ENCODE data around the gene CASQ2.

The CASQ2 gene

DNA sequence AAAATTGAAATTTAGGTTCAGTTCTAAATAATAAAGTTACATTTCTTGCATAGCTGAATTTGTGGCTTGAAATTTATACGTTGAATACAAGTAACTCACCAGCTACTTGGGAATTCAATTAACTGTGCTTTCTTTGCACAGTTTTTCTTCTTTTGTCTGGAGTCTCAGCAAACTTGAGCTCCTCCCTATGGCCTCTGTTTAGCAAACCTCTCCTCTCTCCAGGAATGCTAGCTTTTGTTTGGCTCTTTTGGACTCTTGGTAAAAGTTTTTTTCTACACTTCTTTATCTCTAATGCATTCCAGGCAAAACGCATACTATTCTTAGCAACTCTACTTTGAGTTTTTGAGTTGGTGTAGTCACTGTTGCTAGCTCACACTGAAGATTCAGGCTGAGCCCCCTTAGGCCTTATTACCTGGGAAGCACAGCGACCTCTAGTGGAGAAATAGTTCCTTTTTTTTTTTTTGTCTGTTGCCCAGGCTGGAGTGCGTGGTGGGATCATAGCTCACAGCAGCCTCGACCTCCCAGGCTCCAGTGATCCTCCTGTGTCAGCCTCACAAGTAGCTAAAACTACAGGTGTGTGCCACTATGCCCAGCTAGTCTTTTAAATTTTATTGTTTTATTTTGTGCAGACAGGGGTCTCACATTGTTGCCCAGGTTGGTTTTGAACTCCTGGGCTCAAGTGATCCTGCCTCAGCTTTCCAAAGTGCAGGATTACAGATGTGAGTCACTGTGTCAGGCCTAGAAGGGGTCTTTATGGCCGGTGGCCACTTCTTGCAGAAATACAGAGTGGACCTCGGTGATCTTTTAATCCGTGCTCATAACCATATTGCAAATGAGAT is 61.7 kb downstream of the CASQ2 start:
- Histone ChIP-seq H3K36me3 (ENCODE audit: control insufficient read depth, low read depth, low read length) (no peaks in the 10 kb centered on the region), H3K9ac (ENCODE audit: low read length) (no peak overlapping the region), H3K4me1 (ENCODE audit: control insufficient read depth, low read depth, low read length) (peaks cover 4% of the 10 kb centered on the region), H3K27ac (ENCODE audit: low read length) (no peak overlapping the region), H3K27me3 (ENCODE audit: control insufficient read depth, insufficient read depth, low read length) (no peaks in the 10 kb centered on the region), H3K4me3 (ENCODE audit: low read length) (no peak overlapping the region), H3K9me3 (ENCODE audit: control insufficient read depth, low read depth, low read length) (no peaks in the 10 kb centered on the region)

DNA sequence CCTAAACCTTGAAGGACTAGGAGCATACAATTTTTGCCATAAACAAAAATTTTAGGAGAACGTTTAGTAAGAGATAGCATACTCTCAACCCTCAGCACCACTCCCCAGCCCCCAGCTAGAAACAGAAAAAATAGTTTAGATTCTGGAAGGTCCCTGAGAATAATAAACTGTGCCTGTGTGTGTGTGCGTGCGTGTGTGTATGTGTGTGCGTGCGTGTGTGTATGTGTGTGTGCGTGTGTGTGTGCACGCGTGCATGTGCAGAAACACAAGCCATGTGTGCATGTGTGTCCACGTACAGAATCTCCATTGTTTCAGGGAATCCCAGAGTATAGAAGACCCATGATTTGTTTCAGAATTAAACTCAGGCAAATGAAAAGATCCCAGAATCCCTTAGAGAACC is 62.6 kb downstream of the CASQ2 start:
- H3K9me3 ChIP-seq (ENCODE audit: control insufficient read depth, low read depth, low read length): no peaks in the 10 kb centered on the region
- no peak overlapping the region for H3K27ac ChIP-seq (ENCODE audit: low read length)
- H3K27me3 ChIP-seq (ENCODE audit: control insufficient read depth, insufficient read depth, low read length): no peaks in the 10 kb centered on the region
- peaks cover 4% of the 10 kb centered on the region for H3K4me1 ChIP-seq (ENCODE audit: control insufficient read depth, low read depth, low read length)
- no peak overlapping the region for H3K4me3 ChIP-seq (ENCODE audit: low read length)
- no peaks in the 10 kb centered on the region for H3K36me3 ChIP-seq (ENCODE audit: control insufficient read depth, low read depth, low read length)
- no peak overlapping the region for H3K9ac ChIP-seq (ENCODE audit: low read length)

DNA sequence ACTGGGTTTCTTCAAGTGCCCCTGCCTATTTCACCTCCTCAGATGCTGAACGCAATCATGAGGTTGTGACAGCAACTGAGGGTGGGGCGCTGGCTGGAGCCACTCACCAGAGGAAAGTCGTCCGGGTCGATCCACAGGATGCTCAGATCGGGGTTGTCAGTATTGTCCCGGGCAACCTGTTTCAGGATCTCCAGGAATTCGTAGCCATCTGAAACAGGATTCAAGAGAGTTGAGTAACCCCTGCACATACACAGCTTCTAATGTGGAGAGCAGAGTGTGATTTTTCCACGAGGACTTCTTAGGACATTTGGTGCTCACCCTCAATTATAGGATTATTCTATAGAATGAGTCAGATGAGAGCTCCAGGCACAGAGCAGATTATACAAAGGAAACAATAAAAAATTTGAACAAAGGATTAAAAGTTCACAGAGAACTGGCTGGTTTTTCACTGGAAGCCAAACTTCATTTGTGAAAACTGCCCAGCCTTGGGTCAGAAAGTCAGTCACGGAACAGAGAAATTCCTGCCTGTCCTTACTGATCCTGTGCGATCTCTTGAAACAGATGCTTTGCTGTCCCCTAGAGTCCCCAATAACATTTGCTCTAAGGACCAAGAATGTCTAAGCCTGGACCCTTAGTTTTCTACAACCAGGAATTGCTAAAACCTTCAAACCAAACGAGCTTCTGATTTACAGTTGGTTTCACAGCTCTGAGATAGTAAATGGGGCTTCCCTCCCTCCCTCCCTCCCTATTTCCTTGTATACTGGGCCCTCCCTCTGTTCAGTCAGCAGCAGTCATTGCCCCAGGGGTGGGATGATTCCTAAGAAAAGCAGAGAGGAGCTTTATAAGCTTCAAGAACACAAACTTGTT is 63.2 kb downstream of the CASQ2 start:
- H3K4me1 ChIP-seq (ENCODE audit: control insufficient read depth, low read depth, low read length): peaks cover 4% of the 10 kb centered on the region
- H3K4me3 ChIP-seq (ENCODE audit: low read length): no peak overlapping the region
- no peaks in the 10 kb centered on the region for H3K27me3 ChIP-seq (ENCODE audit: control insufficient read depth, insufficient read depth, low read length)
- no peaks in the 10 kb centered on the region for H3K9me3 ChIP-seq (ENCODE audit: control insufficient read depth, low read depth, low read length)
- no peaks in the 10 kb centered on the region for H3K36me3 ChIP-seq (ENCODE audit: control insufficient read depth, low read depth, low read length)
- H3K27ac ChIP-seq (ENCODE audit: low read length): no peak overlapping the region
- no peak overlapping the region for H3K9ac ChIP-seq (ENCODE audit: low read length)

DNA sequence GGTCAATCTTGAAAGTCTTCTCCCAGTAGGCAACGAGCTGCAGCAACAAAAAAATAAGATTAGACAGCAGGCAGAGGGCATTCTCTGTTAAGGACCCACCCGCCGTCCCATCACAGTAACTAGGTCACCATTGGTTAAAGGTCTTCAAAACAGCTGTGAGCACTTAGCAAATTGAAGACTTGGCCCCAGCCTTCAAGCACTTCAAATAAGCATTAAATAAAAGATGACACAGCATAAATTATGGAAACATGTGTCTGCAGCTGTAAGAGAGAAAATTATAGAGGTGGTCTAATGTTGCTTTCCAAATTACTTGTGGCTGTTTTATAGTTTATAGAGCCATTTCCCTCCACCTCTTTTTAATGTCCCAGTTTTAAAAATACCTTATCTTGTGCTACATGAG is 65.6 kb downstream of the CASQ2 start:
- Histone ChIP-seq H3K9ac (ENCODE audit: low read length) (no peak overlapping the region), H3K4me3 (ENCODE audit: low read length) (no peak overlapping the region), H3K36me3 (ENCODE audit: control insufficient read depth, low read depth, low read length) (no peaks in the 10 kb centered on the region), H3K4me1 (ENCODE audit: control insufficient read depth, low read depth, low read length) (peaks cover 4% of the 10 kb centered on the region), H3K27ac (ENCODE audit: low read length) (no peak overlapping the region), H3K27me3 (ENCODE audit: control insufficient read depth, insufficient read depth, low read length) (no peaks in the 10 kb centered on the region), H3K9me3 (ENCODE audit: control insufficient read depth, low read depth, low read length) (no peaks in the 10 kb centered on the region)

DNA sequence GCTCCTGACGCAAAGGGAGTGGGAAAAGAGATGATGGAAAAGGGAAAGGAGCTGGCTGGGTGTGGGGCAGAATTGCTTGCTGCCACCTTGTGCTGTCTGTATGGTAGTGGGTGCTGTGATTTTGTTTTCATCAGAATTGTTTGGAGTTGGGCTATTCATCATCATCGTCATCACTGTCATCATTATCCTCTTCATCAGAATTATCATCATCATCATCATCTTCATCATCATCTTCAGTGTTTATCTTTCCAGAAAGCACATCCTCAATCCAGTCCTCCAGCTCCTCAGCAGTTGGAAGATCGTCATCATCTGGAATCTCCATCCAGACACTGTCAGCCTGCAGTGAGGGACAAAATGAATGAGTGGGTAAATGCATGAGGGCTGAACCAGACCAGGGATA is 67.4 kb downstream of the CASQ2 start:
- Histone ChIP-seq H3K27me3 (ENCODE audit: control insufficient read depth, insufficient read depth, low read length) (no peaks in the 10 kb centered on the region), H3K4me1 (ENCODE audit: control insufficient read depth, low read depth, low read length) (no peaks in the 10 kb centered on the region), H3K9me3 (ENCODE audit: control insufficient read depth, low read depth, low read length) (no peaks in the 10 kb centered on the region), H3K27ac (ENCODE audit: low read length) (no peak overlapping the region), H3K36me3 (ENCODE audit: control insufficient read depth, low read depth, low read length) (no peaks in the 10 kb centered on the region), H3K9ac (ENCODE audit: low read length) (no peak overlapping the region), H3K4me3 (ENCODE audit: low read length) (no peak overlapping the region)

DNA sequence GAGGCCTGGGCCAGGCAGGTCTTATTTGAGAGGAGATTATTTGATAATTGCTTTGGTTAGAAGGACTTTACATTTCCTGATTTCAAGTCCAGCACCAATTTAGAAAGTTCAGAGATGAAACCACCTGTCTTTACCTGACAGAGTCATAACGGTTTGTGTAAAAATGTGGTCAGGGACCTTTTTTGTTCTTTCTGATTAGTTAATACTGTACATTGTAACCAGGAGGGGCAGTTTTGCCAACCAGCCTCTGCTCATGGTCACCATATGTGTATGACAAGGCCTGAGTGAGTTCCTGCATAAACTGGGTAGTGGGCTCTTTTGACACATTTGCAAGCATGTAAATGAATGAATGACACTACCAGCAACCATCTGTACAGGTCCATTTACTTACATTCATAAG is 70.9 kb downstream of the CASQ2 start:
- Histone ChIP-seq H3K9ac (ENCODE audit: low read length) (no peak overlapping the region), H3K4me3 (ENCODE audit: low read length) (no peak overlapping the region), H3K27ac (ENCODE audit: low read length) (no peak overlapping the region), H3K36me3 (ENCODE audit: control insufficient read depth, low read depth, low read length) (no peaks in the 10 kb centered on the region), H3K4me1 (ENCODE audit: control insufficient read depth, low read depth, low read length) (no peaks in the 10 kb centered on the region), H3K9me3 (ENCODE audit: control insufficient read depth, low read depth, low read length) (no peaks in the 10 kb centered on the region), H3K27me3 (ENCODE audit: control insufficient read depth, insufficient read depth, low read length) (no peaks in the 10 kb centered on the region)

DNA sequence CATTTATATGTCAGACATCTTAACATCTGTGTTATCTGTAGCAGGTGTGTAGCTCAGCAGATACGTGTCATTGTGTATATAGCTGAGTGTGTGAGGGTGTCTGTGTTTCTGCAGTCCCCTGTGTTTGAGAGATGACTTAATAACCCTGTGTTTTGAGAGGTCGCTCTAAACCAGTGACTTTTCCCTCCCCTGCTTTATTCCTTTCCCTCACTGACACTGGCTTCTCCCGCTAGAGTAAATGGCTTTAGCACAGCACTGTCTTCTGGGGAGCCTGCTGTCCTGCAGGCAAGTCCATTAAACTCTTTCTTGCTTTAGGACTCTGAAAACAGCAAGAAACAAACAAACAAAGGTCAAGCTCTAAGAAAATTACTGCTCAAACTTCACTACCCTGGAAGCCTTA is 73.7 kb downstream of the CASQ2 start:
- no peak overlapping the region for H3K9ac ChIP-seq (ENCODE audit: low read length)
- no peaks in the 10 kb centered on the region for H3K9me3 ChIP-seq (ENCODE audit: control insufficient read depth, low read depth, low read length)
- no peak overlapping the region for H3K4me3 ChIP-seq (ENCODE audit: low read length)
- peaks cover 22% of the 10 kb centered on the region for H3K36me3 ChIP-seq (ENCODE audit: control insufficient read depth, low read depth, low read length)
- no peak overlapping the region for H3K27ac ChIP-seq (ENCODE audit: low read length)
- H3K4me1 ChIP-seq (ENCODE audit: control insufficient read depth, low read depth, low read length): no peaks in the 10 kb centered on the region
- no peaks in the 10 kb centered on the region for H3K27me3 ChIP-seq (ENCODE audit: control insufficient read depth, insufficient read depth, low read length)

DNA sequence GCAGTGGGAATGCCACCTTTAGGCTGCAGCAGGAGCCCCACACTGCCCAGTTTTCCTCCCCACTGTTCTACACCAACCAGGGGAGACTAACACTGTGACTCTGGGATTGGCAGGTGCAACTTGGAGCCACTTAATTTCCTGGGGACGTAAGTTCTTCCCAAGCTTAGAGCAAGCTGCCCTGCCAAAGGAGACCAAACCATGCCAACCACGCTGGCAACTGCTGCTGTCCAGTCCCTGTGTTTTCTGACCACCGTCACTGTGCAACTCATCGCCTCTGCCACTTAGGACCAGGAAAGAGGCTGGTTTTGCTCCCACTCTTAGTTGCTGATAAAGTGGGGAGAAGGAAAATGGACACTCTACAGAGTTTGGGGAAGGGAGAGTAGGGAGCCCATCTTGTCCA is 76.3 kb downstream of the CASQ2 start:
- no peaks in the 10 kb centered on the region for H3K9me3 ChIP-seq (ENCODE audit: control insufficient read depth, low read depth, low read length)
- no peaks in the 10 kb centered on the region for H3K4me1 ChIP-seq (ENCODE audit: control insufficient read depth, low read depth, low read length)
- peaks cover 24% of the 10 kb centered on the region for H3K36me3 ChIP-seq (ENCODE audit: control insufficient read depth, low read depth, low read length)
- H3K9ac ChIP-seq (ENCODE audit: low read length): no peak overlapping the region
- no peak overlapping the region for H3K4me3 ChIP-seq (ENCODE audit: low read length)
- H3K27me3 ChIP-seq (ENCODE audit: control insufficient read depth, insufficient read depth, low read length): no peaks in the 10 kb centered on the region
- H3K27ac ChIP-seq (ENCODE audit: low read length): no peak overlapping the region

DNA sequence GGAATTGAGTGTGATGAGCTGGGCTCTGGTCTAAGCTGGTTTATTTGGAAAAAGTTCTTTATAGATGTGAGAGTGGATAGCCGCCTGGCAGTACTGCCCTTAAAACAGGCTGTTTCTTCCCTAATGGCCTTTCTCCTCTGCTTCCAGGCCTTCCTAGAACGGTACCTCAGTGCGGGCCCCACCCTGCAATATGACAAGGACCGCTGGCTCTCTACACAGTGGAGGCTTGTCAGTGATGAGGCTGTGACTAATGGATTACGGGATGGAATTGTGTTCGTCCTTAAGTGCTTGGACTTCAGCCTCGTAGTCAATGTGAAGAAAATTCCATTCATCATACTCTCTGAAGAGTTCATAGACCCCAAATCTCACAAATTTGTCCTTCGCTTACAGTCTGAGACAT is 77.5 kb downstream of the CASQ2 start:
- Histone ChIP-seq H3K4me1 (ENCODE audit: control insufficient read depth, low read depth, low read length) (no peaks in the 10 kb centered on the region), H3K27me3 (ENCODE audit: control insufficient read depth, insufficient read depth, low read length) (no peaks in the 10 kb centered on the region), H3K4me3 (ENCODE audit: low read length) (no peak overlapping the region), H3K36me3 (ENCODE audit: control insufficient read depth, low read depth, low read length) (peaks cover 28% of the 10 kb centered on the region), H3K9ac (ENCODE audit: low read length) (no peak overlapping the region), H3K27ac (ENCODE audit: low read length) (no peak overlapping the region), H3K9me3 (ENCODE audit: control insufficient read depth, low read depth, low read length) (no peaks in the 10 kb centered on the region)

DNA sequence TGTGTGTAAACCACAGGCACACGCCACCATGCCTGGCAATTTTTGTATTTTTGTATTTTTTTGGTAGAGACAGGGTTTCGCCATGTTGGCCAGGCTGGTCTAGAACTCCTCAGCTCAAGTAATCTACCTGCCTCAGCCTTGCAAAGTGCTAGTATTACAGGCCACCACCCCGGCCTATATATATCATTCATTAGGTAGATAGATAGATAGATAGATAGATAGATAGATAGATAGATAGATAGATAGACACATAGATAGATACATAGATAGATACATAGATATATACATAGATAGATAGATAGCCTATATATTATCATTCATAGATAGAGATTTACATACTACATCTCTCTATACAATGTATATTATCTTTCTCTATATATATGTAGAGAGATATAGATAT is 80.8 kb downstream of the CASQ2 start:
- Histone ChIP-seq H3K27me3 (ENCODE audit: control insufficient read depth, insufficient read depth, low read length) (no peaks in the 10 kb centered on the region), H3K9me3 (ENCODE audit: control insufficient read depth, low read depth, low read length) (no peaks in the 10 kb centered on the region), H3K36me3 (ENCODE audit: control insufficient read depth, low read depth, low read length) (peaks cover 42% of the 10 kb centered on the region), H3K27ac (ENCODE audit: low read length) (no peak overlapping the region), H3K9ac (ENCODE audit: low read length) (no peak overlapping the region), H3K4me3 (ENCODE audit: low read length) (no peak overlapping the region), H3K4me1 (ENCODE audit: control insufficient read depth, low read depth, low read length) (no peaks in the 10 kb centered on the region)

DNA sequence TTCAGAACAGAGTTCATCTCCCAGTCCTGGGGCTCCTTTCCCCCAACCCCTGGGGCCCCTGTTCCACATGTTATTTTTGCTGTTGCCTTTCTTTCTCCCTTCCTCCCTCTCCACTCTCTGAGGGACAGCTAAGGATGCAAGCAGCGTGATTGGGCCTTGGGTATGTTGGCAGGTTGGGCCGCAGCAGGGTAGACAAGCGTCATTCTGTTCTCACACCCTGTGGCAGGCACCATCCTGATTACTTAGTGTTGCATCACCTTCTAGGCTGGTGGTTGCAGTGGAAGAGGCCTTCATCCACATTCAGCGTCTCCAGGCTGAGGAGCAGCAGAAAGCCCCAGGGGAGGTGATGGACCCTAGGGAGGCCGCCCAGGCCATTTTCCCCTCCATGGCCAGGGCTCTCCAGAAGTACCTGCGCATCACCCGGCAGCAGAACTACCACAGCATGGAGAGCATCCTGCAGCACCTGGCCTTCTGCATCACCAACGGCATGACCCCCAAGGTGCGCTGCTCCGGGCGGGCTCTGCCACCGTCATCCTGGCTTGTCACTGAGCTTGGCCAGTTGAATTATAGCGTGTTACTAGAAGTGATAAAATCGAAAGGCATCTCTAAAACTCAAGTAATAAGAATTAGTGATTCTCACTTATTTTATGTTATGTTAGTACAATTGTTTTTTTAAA is 83.3 kb downstream of the CASQ2 start:
- Histone ChIP-seq H3K27me3 (ENCODE audit: control insufficient read depth, insufficient read depth, low read length) (no peaks in the 10 kb centered on the region), H3K4me3 (ENCODE audit: low read length) (no peak overlapping the region), H3K4me1 (ENCODE audit: control insufficient read depth, low read depth, low read length) (no peaks in the 10 kb centered on the region), H3K27ac (ENCODE audit: low read length) (no peak overlapping the region), H3K9ac (ENCODE audit: low read length) (no peak overlapping the region), H3K9me3 (ENCODE audit: control insufficient read depth, low read depth, low read length) (no peaks in the 10 kb centered on the region), H3K36me3 (ENCODE audit: control insufficient read depth, low read depth, low read length) (peaks cover 28% of the 10 kb centered on the region)
